ENCODE measurements around the gene UBE3D.
"Not testable (repeated sequence)": the region's sequence is repeated elsewhere in the genome, so short reads cannot be mapped to it uniquely, and the experiment has no call there.

Gene UBE3D

DNA sequence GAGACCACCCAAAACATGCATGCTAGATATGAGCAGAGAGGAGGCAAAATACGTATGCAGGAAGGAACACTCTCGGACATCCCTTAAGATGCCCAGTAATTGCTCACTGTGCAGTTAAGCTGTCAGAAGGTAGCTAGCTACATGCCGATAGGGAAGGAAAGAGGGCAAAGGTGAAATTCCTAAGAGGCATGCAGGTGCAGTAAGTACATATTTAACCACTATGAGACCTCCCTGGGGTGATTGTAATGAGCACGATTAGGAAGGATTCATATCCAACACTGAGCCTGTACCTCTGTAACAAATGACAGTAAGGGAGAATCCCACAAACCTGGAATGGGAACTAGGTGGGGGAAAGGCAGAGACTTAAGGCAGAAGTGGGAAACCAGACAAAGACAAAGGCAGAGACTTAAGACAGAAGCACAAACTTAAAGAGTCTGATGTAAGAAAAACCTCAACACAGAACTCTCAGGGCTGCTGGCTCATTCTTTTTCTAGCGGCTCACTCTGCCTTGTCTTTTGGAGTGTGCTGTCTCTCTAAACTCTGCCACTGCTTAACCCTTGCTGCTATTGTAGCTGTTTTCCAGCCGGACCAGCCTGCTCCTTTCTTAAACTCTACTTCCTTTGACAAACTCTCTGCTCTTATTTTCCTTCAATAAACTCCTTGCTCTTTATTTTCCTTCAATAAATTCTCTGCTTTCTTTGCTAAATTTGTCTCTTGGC is 148.1 kb downstream of the UBE3D start:
- DNase-seq (ENCODE audit: low spot score in 2 of 2): no peak
- no peak overlapping the region for H3K27ac Mint-ChIP-seq
- no peak overlapping the region for H3K4me3 Mint-ChIP-seq
- H3K4me1 Mint-ChIP-seq: no peaks in the 10 kb centered on the region
- no peak for ATAC-seq
- peaks cover 4% of the 10 kb centered on the region for H3K9me3 Mint-ChIP-seq
- no peaks in the 10 kb centered on the region for H3K36me3 Mint-ChIP-seq

DNA sequence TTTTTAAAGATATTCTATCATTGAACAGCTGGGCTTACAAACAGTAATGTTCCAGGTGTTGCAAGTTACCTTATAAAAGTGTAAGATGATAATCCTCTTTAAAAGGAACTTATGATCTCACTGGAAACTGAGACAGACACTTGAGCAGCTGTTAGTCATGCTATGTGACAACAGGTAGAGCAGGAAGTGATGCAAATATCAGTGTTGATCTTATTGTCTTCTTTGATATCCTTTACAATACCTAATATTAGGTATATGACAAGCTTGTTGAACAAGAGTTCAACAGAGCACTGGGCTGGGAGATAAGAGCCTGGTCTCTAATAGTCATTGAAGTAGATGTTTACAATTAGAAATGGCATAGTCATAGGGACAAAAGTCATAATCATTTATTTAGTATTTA is 150.0 kb downstream of the UBE3D start:
- no peak for ATAC-seq
- Mint-ChIP-seq H3K27ac (no peak overlapping the region), H3K9me3 (peaks cover 4% of the 10 kb centered on the region), H3K36me3 (no peaks in the 10 kb centered on the region), H3K4me1 (no peaks in the 10 kb centered on the region), H3K4me3 (no peak overlapping the region)
- no peak for DNase-seq (ENCODE audit: low spot score in 2 of 2)

DNA sequence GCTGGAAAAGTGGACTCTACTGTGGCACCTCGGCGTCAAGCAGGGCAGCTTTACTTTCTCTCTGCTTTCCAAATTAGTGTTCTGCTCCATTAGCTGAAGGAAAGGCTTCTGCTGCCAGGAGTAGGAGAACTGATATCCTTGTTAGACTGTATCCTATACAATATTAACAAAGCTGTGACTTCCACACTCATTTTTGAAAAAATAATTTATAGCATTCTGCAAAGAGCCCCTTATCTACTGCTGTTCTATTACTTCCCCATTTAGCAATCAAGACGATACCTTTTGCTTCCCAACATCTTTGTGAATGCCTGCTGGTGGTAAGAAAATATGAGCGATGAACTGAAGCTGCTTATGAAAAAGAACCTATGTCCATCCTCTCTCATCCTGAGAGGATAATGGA is 151.1 kb downstream of the UBE3D start:
- Mint-ChIP-seq H3K27ac (no peak overlapping the region), H3K36me3 (no peaks in the 10 kb centered on the region), H3K4me3 (no peak overlapping the region), H3K9me3 (peaks cover 4% of the 10 kb centered on the region), H3K4me1 (no peaks in the 10 kb centered on the region)
- ATAC-seq (no peak), DNase-seq (ENCODE audit: low spot score in 2 of 2) (no peak)

DNA sequence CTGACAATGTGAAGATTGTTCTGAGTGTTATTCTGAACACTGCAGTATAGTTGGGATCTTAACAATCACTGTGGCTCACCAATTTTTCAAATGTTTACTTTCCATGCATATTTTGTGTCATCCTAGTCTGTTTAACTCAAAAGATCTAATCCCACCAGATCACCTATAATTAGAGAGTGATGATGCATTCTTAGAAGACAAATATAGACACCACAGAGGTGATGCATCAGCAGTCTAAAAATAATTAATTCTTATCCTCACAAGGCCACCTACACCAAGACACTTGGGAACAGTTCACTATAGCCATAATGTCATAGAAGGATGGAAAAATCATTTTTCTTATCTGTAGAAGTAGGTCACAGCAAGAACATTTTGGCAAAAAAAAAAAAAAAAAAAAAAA is 154.8 kb downstream of the UBE3D start:
- no peaks in the 10 kb centered on the region for H3K4me1 Mint-ChIP-seq
- ATAC-seq (no peak), DNase-seq (ENCODE audit: low spot score in 2 of 2) (no peak)
- no peak overlapping the region for H3K4me3 Mint-ChIP-seq
- H3K9me3 Mint-ChIP-seq: no peaks in the 10 kb centered on the region
- H3K36me3 Mint-ChIP-seq: no peaks in the 10 kb centered on the region
- H3K27ac Mint-ChIP-seq: no peak overlapping the region

DNA sequence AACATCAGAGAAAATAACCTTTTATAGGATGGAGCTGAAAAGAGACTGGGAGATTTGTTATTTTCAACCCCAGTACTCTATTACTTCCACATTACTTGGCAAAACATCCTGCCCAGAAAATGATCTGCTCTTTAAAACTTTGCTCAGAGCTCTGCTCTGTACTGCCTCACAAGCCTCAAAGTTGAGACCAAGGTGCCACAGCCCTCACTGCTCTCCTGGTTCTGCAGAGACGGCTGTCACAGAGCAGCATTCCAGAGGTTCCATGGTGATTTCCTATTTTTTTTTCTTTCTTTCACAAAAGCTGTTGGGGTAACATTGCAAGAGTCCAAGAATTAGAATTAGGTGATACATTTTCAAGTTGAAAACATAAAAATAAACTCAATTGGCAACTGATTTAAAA is 155.2 kb downstream of the UBE3D start:
- H3K4me1 Mint-ChIP-seq: no peaks in the 10 kb centered on the region
- no peaks in the 10 kb centered on the region for H3K36me3 Mint-ChIP-seq
- no peak overlapping the region for H3K4me3 Mint-ChIP-seq
- no peak for ATAC-seq
- H3K9me3 Mint-ChIP-seq: no peaks in the 10 kb centered on the region
- DNase-seq (ENCODE audit: low spot score in 2 of 2): no peak
- H3K27ac Mint-ChIP-seq: no peak overlapping the region

DNA sequence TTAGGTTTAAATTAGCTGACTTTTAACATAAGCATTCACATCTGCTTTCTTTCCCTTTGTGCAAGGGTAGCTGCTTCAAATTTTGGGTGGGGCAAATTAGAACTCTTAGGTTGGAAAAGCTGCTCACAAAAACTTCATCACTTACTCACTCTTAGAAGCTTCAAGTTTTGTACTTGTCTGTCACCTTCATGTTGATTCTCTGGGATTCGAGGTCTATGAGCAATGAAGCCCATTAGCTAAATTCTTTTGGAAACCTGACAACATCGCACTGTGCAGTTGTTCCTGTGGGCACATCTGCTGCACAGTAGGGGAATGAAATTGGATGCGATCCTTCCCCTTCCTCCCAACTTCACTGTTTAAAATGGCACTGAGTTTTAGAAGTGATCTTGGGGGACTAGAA is 156.1 kb downstream of the UBE3D start:
- no peak overlapping the region for H3K27ac Mint-ChIP-seq
- no peaks in the 10 kb centered on the region for H3K36me3 Mint-ChIP-seq
- no peak overlapping the region for H3K4me3 Mint-ChIP-seq
- ATAC-seq: no peak
- DNase-seq (ENCODE audit: low spot score in 2 of 2): no peak
- H3K9me3 Mint-ChIP-seq: no peaks in the 10 kb centered on the region
- no peaks in the 10 kb centered on the region for H3K4me1 Mint-ChIP-seq

DNA sequence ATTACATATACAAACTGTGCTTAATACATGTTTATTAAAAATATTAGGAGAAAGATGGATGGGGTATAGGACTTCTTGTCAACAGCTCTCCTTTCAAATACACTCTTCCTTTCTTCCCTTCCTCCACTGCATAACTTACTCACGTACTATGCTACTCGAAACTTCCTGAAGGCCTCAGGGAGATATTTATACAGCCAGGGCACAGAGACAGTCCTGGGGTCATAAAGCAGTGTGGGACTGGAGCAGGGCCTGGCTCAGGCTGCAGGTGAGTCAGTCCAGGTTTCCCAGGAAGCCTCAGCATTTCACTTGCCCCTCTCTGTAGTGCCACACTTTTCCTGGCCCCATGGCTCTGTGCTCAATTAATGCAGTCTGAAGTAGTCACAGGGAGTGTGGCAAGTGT is 157.0 kb downstream of the UBE3D start:
- no peaks in the 10 kb centered on the region for H3K9me3 Mint-ChIP-seq
- DNase-seq (ENCODE audit: low spot score in 2 of 2) (no peak), ATAC-seq (no peak)
- H3K4me3 Mint-ChIP-seq: no peak overlapping the region
- H3K36me3 Mint-ChIP-seq: no peaks in the 10 kb centered on the region
- H3K4me1 Mint-ChIP-seq: no peaks in the 10 kb centered on the region
- no peak overlapping the region for H3K27ac Mint-ChIP-seq

DNA sequence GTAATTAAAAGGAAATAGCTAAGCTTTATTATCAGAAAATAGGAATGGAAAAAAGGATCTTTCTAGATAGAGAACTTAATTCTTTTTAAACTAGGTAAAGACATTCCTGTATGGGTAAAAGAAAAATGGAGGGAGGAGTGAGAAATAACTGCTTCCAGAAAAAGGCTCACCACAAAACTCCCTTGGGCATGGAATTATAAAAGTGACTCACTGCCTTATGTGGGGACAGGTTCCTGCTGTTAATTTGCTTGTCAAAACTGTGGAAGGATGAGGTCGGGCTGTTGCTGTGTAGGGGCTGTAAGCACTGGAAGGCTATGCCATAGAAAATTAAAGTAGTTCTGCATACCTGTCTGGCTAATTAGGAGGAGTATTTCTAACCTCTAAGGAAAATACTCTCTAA is 158.7 kb downstream of the UBE3D start:
- Mint-ChIP-seq H3K36me3 (no peaks in the 10 kb centered on the region), H3K27ac (no peak overlapping the region), H3K4me3 (no peak overlapping the region), H3K9me3 (no peaks in the 10 kb centered on the region), H3K4me1 (no peaks in the 10 kb centered on the region)
- DNase-seq (ENCODE audit: low spot score in 2 of 2) (no peak), ATAC-seq (no peak)

DNA sequence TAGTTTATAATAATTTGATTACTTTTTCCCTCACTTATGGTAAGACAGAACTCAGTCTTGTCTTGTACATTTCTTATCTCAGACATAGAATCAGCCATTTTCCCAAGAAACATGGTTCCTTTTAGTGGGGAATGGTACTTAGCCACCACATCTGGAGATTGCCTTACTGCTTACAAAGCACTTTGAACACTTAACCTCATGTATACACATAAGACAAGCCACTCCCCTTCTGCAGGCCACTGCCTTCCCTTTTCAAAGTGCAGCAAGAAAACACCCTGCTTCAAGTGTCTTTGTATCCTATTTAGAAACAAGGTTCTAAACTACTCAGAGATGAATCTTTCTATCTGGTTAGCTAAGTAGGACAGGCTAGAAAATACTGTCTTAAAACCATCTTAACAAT is 159.2 kb downstream of the UBE3D start:
- Mint-ChIP-seq H3K4me1 (no peaks in the 10 kb centered on the region), H3K4me3 (no peak overlapping the region), H3K9me3 (no peaks in the 10 kb centered on the region), H3K36me3 (no peaks in the 10 kb centered on the region), H3K27ac (no peak overlapping the region)
- no peak for ATAC-seq
- DNase-seq (ENCODE audit: low spot score in 2 of 2): no peak

DNA sequence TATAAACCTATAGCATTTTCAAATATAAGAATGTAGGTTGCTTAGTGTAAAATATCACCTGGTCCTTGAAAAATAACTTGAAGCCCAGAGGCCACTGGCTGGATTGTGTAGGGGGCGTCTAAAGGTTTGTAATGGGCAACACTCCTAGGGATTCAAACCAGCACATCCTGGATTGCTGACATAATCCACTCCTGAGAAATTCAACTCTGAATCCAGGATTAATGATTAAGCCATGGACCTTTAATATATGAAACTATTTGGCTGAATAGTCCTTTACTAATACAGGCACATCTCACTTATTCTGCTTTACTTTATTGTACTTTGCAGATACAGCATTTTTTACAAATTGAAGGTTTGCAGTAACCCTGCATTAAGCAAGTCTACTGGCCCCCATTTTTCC is 160.8 kb downstream of the UBE3D start:
- Mint-ChIP-seq H3K27ac (no peak overlapping the region), H3K9me3 (no peaks in the 10 kb centered on the region), H3K36me3 (no peaks in the 10 kb centered on the region), H3K4me3 (no peak overlapping the region), H3K4me1 (no peaks in the 10 kb centered on the region)
- ATAC-seq (no peak), DNase-seq (ENCODE audit: low spot score in 2 of 2) (no peak)

DNA sequence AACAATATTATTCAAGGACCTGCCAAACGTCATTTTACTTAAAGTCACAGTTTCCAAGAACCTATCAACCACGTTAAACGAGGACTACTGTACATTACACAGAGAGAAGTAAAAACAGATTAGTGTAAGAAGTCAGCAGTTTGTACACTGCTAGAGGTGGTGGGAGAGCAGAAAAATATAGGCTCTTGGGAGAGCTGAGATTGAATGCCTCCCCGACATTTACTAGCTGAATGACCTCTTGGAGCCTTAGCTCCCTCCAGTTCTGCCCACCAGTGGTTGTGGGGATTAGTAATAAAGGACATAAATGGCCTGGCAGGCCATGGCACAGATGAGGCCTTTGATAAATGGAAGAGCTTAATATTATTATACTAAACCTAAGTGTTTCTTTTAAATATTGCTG is 161.4 kb downstream of the UBE3D start:
- H3K9me3 Mint-ChIP-seq: no peaks in the 10 kb centered on the region
- DNase-seq (ENCODE audit: low spot score in 2 of 2) (no peak), ATAC-seq (no peak)
- H3K36me3 Mint-ChIP-seq: no peaks in the 10 kb centered on the region
- H3K27ac Mint-ChIP-seq: no peak overlapping the region
- H3K4me3 Mint-ChIP-seq: no peak overlapping the region
- H3K4me1 Mint-ChIP-seq: no peaks in the 10 kb centered on the region

DNA sequence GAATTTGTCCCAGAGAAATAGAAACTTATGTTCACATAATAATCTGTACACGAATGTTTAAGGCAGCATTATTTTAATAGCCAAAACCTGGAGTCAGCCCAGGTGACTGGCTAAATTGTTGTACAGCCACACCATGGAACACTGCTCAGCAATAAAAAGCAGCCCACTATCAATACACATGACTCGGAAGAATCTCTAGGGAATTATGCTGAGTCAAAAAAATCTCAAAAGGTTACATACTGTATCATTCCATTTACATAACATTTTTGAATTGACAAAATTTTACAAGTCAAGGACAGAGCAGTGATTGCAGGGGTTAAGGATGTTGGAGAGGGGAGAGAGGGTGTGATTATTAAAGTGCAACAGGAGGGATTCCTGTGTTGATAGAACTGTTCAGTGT is 163.4 kb downstream of the UBE3D start:
- no peak overlapping the region for H3K27ac Mint-ChIP-seq
- H3K9me3 Mint-ChIP-seq: no peaks in the 10 kb centered on the region
- no peak for DNase-seq (ENCODE audit: low spot score in 2 of 2)
- no peak overlapping the region for H3K4me3 Mint-ChIP-seq
- no peaks in the 10 kb centered on the region for H3K4me1 Mint-ChIP-seq
- no peak for ATAC-seq
- no peaks in the 10 kb centered on the region for H3K36me3 Mint-ChIP-seq

DNA sequence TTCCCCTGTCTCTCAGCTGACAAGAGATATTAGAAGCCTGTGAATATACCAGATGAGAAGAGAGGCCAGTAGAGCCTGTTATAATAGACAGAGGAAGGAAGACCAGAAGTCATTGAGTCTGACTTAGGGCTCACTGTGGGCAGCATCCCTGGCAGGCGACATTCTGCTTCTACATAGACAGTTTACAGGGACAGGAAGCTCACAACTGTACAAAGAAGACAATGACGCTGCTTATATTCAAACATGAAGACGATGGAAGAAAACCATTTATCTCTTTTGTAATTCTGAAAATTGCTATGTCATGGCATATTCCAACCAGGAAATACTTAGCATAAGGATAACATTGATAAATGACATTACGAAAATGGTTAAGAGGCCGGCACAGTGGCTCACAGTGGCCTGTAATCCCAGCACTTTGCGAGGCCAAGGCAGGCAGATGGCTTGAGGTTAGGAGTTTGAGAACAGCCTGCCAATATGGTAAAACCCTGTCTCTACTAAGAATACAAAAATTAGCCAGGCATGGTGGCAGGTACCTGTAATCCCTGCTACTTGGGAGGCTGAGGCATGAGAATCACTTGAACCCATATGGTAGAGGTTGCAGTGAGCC is 170.9 kb downstream of the UBE3D start:
- Mint-ChIP-seq H3K36me3 (no peaks in the 10 kb centered on the region), H3K4me1 (no peaks in the 10 kb centered on the region), H3K4me3 (no peak overlapping the region), H3K9me3 (no peaks in the 10 kb centered on the region), H3K27ac (no peak overlapping the region)
- ATAC-seq (no peak), DNase-seq (ENCODE audit: low spot score in 2 of 2) (no peak)

DNA sequence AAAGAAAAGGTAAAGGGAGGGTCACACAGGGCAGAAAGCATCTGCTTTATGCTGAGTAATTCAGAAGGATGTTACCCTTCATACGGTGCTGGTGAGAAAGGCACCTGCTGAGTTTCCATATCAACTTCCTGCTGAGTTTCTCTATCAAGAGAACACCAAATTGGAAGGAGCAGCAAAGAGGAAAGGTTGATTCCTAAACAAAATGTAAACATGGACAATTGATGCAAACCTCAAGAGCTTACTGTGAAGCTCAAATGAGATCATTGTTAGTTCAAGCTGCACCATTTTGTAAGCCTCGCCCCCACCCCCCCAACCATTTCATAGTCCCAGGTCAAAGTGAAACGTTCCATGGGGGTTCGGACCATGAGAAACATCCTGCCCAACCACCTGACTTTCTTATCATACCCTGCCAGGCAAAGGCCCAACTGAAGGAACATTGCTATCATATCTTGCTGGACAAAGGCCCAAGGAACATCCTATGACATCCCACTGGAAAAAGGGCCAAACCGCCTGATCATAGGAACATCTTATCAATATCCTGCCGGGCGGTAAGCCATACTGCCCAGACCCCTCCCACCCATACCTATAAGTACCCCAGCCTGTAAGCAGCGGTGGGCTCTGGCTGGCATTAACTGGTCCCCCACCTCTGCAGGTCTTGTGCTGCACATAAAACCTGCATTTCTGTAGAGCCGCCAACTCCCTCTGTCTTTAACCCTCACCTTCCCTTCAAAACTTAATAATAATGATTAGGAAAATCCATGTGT is 171.6 kb downstream of the UBE3D start:
- H3K27ac Mint-ChIP-seq: no peak overlapping the region
- DNase-seq (ENCODE audit: low spot score in 2 of 2) (no peak), ATAC-seq (no peak)
- H3K36me3 Mint-ChIP-seq: no peaks in the 10 kb centered on the region
- H3K4me1 Mint-ChIP-seq: no peaks in the 10 kb centered on the region
- H3K9me3 Mint-ChIP-seq: no peaks in the 10 kb centered on the region
- H3K4me3 Mint-ChIP-seq: no peak overlapping the region

DNA sequence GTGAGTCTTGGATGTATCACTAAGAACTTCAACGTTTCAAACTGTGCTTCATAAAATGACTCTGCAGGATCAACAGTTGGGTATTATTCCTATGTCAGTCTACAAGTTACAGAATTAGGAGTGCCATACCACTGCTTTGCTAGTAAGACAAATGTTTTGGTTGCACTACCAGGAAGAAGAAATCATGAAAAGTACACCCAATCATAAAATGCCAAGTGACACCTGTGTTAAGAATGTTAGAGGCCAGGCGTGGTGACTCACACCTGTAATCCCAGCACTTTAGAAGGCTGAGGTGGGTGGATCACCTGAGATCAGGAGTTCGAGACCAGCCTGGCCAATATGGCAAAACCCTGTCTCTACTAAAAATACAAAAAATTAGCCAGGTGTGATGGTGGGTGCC is 174.1 kb downstream of the UBE3D start:
- not testable (repeated sequence) for H3K4me3 Mint-ChIP-seq; H3K36me3 Mint-ChIP-seq; ATAC-seq; H3K4me1 Mint-ChIP-seq; H3K9me3 Mint-ChIP-seq; H3K27ac Mint-ChIP-seq; DNase-seq (ENCODE audit: low spot score in 2 of 2)

DNA sequence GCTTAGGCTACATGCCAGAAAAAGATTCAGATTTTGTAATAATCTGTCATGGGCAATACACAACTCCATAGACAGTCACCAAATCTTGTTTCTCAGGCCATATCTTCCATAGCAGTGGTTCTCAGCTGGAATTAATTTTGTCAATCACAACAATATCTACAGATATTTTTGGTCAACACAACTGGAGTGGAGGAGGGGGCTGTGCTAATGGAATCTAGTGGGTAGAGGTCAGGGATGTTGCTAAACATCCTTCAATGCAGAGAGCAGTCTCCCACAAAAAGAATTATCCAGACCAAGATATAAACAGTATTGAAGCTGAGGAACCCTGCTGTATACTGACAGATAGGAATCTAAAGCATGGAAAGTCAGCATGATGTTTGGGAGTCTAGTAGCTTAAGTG is 174.6 kb downstream of the UBE3D start:
- H3K4me1 Mint-ChIP-seq: no peaks in the 10 kb centered on the region
- no peak overlapping the region for H3K4me3 Mint-ChIP-seq
- ATAC-seq (no peak), DNase-seq (ENCODE audit: low spot score in 2 of 2) (no peak)
- H3K27ac Mint-ChIP-seq: no peak overlapping the region
- H3K36me3 Mint-ChIP-seq: no peaks in the 10 kb centered on the region
- no peaks in the 10 kb centered on the region for H3K9me3 Mint-ChIP-seq
